ENCODE data around the gene KRTAP6-3.

DNA sequence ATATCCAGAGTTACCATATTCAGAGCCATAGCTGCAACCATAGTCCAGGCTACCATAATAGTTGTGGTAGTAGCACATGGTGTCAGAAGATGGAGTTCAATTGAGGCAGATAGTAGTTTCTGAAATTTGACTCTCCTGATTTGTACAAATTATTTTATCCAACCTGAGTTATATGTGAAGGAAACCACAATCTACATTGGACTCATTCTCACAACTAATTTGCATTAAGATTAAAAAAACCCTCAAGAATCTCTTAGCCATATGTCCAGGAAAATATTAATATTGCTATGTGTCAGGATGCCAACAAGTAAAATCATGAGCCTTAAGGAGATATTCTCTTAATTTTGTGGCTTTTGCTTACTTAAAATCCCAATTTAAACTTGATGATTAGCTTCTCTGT, 1.9 kb upstream of the KRTAP6-3 start, which contains the start of gene KRTAP22-2:
- TF ChIP-seq, protein P1, sequence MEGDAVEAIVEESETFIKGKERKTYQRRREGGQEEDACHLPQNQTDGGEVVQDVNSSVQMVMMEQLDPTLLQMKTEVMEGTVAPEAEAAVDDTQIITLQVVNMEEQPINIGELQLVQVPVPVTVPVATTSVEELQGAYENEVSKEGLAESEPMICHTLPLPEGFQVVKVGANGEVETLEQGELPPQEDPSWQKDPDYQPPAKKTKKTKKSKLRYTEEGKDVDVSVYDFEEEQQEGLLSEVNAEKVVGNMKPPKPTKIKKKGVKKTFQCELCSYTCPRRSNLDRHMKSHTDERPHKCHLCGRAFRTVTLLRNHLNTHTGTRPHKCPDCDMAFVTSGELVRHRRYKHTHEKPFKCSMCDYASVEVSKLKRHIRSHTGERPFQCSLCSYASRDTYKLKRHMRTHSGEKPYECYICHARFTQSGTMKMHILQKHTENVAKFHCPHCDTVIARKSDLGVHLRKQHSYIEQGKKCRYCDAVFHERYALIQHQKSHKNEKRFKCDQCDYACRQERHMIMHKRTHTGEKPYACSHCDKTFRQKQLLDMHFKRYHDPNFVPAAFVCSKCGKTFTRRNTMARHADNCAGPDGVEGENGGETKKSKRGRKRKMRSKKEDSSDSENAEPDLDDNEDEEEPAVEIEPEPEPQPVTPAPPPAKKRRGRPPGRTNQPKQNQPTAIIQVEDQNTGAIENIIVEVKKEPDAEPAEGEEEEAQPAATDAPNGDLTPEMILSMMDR (IDR thresholded peaks at IDR 0.05) = no peak
- TF ChIP-seq POLR2AphosphoS5 (IDR thresholded peaks at IDR 0.05) (no peak), POLR2A (IDR thresholded peaks at IDR 0.05) (no peak), EP300 (IDR thresholded peaks at IDR 0.05) (no peak)

Measured in gastroesophageal sphincter (tissue), 3 donors.